Measurements from ENCODE around the gene SLC10A7. TPM values are rescaled to one million over a fixed set of nuclear protein-coding genes. Genes with fewer than 3 reads are reported as not detected.

Gene SLC10A7
- total and polyA plus RNA-seq, 2 of the 13 experiments (the other 11 are each of a cell fraction or from before 2014, with no cell fraction given): 18.5 to 18.8 TPM

- no peak overlapping the region for H3K4me2 ChIP-seq (ENCODE audit: low read depth, low read length)
- BruUV-seq (replicated peaks): no TSS peak
- H3K4me1 ChIP-seq (ENCODE audit: insufficient read depth, low read length): no peaks in the 10 kb centered on the region
- no peaks in the 10 kb centered on the region for H3K27me3 ChIP-seq (ENCODE audit: control insufficient read depth in 1 of 2, insufficient read depth in 2 of 2, low read length in 2 of 2)
- no peaks in the 10 kb centered on the region for H4K20me1 ChIP-seq (ENCODE audit: insufficient read depth, low read length)
- no peak overlapping the region for H3K4me3 ChIP-seq (replicated peaks in 1 of 3; ENCODE audit: insufficient read depth in 1 of 3, low read depth in 2 of 3, low read length in 3 of 3)
- H3K36me3 ChIP-seq (replicated peaks in 1 of 2; ENCODE audit: control insufficient read depth in 1 of 2, insufficient read depth in 2 of 2, low read length in 2 of 2): no peaks in the 10 kb centered on the region
- CTCF ChIA-PET (ENCODE audit: low intra/inter-chr PET ratio, low total read pairs): no interaction called here
- in situ Hi-C loops (cut with HindIII; ENCODE audit: extremely low pct_ligation_motif_present, low pct_unique_long_range_greater_than_20kb): no loop called here
- WGBS (ENCODE audit: low lambda C conversion rate): 86% methylated on average over 2 of the region's 2 CpGs
- POLR2A ChIA-PET: no interaction called here
- peak; percentile 1 for DNase-seq (ENCODE audit: low spot score)
- no peak overlapping the region for H3K27ac ChIP-seq (ENCODE audit: extremely low read length, insufficient read depth, low read length)
- H3K79me2 ChIP-seq (ENCODE audit: insufficient read depth, low read length): no peaks in the 10 kb centered on the region
- ATAC-seq: no peak; the same call in 2 of the 3 replicates
- intact Hi-C loops (cut with micrococcal nuclease; ENCODE audit: unreplicated experiment): no loop called here
- H3K9ac ChIP-seq (ENCODE audit: insufficient read depth, low read depth, low read length): no peak overlapping the region
- H2AFZ ChIP-seq (ENCODE audit: low read length): no peak overlapping the region
- no peaks in the 10 kb centered on the region for H3K9me3 ChIP-seq (ENCODE audit: low read length)
- no peak for FAIRE-seq
- TF ChIP-seq FOXP4 (CRISPR knock-in tag; IDR thresholded peaks at IDR 0.05): no peak
- no peak for TF ChIP-seq NR2F6 (IDR thresholded peaks at IDR 0.05)
- no peak for TF ChIP-seq NR2F6 (CRISPR knock-in tag; IDR thresholded peaks at IDR 0.05)
- no peak for TF ChIP-seq ATF7 (IDR thresholded peaks at IDR 0.05)
- no peak for TF ChIP-seq ATF7 (CRISPR knock-in tag; IDR thresholded peaks at IDR 0.05)
- no peak for TF ChIP-seq EP300 (IDR thresholded peaks at IDR 0.05; ENCODE audit: low read depth in 2 of 2, low read length in 2 of 2)
- no peak for TF ChIP-seq EP300 (CRISPR knock-in tag; IDR thresholded peaks at IDR 0.05; ENCODE audit: borderline replicate concordance)
- TF ChIP-seq KMT2B (CRISPR knock-in tag; IDR thresholded peaks at IDR 0.05): no peak
- no peak for TF ChIP-seq GLMP (CRISPR knock-in tag; IDR thresholded peaks at IDR 0.05; ENCODE audit: borderline replicate concordance)
- TF ChIP-seq ZNF232 (CRISPR knock-in tag; IDR thresholded peaks at IDR 0.05; ENCODE audit: borderline replicate concordance): no peak
- no peak for TF ChIP-seq ZNF276 (CRISPR knock-in tag; IDR thresholded peaks at IDR 0.05; ENCODE audit: low read depth)
- TF ChIP-seq MXD3 (CRISPR knock-in tag; IDR thresholded peaks at IDR 0.05): no peak
- no peak for TF ChIP-seq ZNF768 (CRISPR knock-in tag; IDR thresholded peaks at IDR 0.05)
- no peak for TF ChIP-seq NR1H2 (CRISPR knock-in tag; IDR thresholded peaks at IDR 0.05; ENCODE audit: borderline replicate concordance, low read depth)
- TF ChIP-seq ZSCAN20 (CRISPR knock-in tag; IDR thresholded peaks at IDR 0.05; ENCODE audit: borderline replicate concordance): no peak
- TF ChIP-seq ZNF589 (CRISPR knock-in tag; conservative IDR thresholded peaks at IDR 0.05): no peak
These were observed 218.9 kb downstream of the SLC10A7 start for GRCh38 chr4:146302822-146303221.

Data from HepG2 (cell line).